Upper lobe of right lung (tissue), 1 donor: ENCODE results near the gene ADAMTS20. TPM values are rescaled to one million over a fixed set of nuclear protein-coding genes. Genes with fewer than 3 reads are reported as not detected.
A peak's percentile ranks its signal among the peaks of the same experiment; 100 is the strongest.

Experiments used
- ATAC-seq: fragments of 200-7000 bp; cut with Tn5 transposase; one replicate; pipeline ENCODE4 v1.9.1; 2020; ENCODE audit warnings: mild to moderate bottlenecking, moderate library complexity
- DNase-seq: peaks from one replicate; pipeline ENCODE4 v3.0.0-alpha.2; 2020
- H3K27ac ChIP-seq: fragments of 200-600 bp; one replicate; pipeline ENCODE4 v1.8.0; 2022
- H3K27me3 ChIP-seq: fragments of 200-600 bp; one replicate; pipeline ENCODE4 v1.8.0; 2022; ENCODE audit warnings: mild to moderate bottlenecking
- H3K36me3 ChIP-seq: fragments of 200-600 bp; one replicate; pipeline ENCODE4 v1.8.0; 2022
- H3K4me1 ChIP-seq: fragments of 200-600 bp; one replicate; pipeline ENCODE4 v1.8.0; 2022
- H3K4me3 ChIP-seq: fragments of 200-600 bp; one replicate; pipeline ENCODE4 v1.8.0; 2022; ENCODE audit warnings: mild to moderate bottlenecking
- H3K9me3 ChIP-seq: fragments of 200-600 bp; one replicate; pipeline ENCODE4 v1.8.0; 2022
- intact Hi-C: fragments of 100-400 bp; cut with DNase I; formaldehyde crosslinking; loops from one replicate; pipeline ENCODE4 v1.11.0; 2022
- total RNA-seq: library from RNA; stranded (reverse); fragmentation: NEBNext Ultra II Directional; extraction: Animal tissue kit (Norgen Biotek cat#: 25700); gene quantifications from one replicate; pipeline ENCODE4 v1.2.1, GENCODE V29; 2021
- TF ChIP-seq, protein P1 (sequence below): fragments of 200-600 bp; IDR thresholded peaks from one replicate; pipeline ENCODE4 v1.8.0; 2022; ENCODE audit warnings: antibody characterized with exemption
- donor health status: DM: no; HTN: yes; CAD: no; lungs with severe emphysema.

Gene ADAMTS20
- total RNA-seq, 1 donor from 2014 or later, result not detected

DNA sequence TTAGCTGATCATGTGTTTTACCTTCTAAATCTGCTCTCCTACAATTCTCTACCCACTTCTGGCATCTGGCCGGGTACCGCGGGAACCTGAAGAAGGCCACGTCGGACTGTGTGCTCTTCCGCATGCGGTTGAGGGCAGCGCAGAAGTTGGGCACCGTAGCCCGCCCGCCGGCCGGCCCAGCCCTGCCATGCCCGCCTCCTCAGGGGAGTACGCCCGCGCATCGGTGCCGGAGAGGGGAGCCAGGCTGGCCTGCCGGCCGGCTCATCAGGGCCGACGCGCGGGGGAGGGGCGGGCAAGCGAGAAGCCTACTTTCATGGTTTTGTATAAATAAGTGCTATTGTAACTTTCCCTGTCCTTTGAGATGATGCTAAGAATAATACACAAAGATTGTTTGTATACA is 19.9 kb upstream of the ADAMTS20 start:
- H3K4me3 ChIP-seq, result no peak overlapping the region
- H3K27ac ChIP-seq, result no peak overlapping the region
- intact Hi-C loops, result no loop called here
- no peaks in the 10 kb centered on the region for H3K9me3 ChIP-seq
- TF ChIP-seq, protein P1, sequence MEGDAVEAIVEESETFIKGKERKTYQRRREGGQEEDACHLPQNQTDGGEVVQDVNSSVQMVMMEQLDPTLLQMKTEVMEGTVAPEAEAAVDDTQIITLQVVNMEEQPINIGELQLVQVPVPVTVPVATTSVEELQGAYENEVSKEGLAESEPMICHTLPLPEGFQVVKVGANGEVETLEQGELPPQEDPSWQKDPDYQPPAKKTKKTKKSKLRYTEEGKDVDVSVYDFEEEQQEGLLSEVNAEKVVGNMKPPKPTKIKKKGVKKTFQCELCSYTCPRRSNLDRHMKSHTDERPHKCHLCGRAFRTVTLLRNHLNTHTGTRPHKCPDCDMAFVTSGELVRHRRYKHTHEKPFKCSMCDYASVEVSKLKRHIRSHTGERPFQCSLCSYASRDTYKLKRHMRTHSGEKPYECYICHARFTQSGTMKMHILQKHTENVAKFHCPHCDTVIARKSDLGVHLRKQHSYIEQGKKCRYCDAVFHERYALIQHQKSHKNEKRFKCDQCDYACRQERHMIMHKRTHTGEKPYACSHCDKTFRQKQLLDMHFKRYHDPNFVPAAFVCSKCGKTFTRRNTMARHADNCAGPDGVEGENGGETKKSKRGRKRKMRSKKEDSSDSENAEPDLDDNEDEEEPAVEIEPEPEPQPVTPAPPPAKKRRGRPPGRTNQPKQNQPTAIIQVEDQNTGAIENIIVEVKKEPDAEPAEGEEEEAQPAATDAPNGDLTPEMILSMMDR, result no peak
- ATAC-seq (no peak), DNase-seq (no peak)
- no peaks in the 10 kb centered on the region for H3K27me3 ChIP-seq
- no peaks in the 10 kb centered on the region for H3K36me3 ChIP-seq
- no peaks in the 10 kb centered on the region for H3K4me1 ChIP-seq

DNA sequence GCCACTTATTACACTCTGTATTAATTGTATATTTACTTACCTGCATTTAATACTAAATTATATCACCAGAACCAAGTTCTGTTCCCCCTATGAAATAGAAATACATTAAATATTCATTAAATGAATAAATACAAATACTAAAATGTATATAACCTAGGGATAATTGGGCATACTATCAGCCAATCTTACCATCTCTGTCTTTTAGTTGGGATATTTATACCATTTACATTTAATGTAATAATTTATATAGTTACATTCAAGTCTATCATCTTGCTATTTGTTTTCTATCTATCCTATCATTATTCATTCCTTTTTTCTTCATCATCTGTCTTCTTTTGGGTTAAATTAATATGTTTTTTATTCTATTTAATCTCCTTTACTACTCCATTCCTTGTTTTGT is 4.1 kb upstream of the ADAMTS20 start:
- H3K9me3 ChIP-seq, result peaks cover 12% of the 10 kb centered on the region
- intact Hi-C loops, result no loop called here
- TF ChIP-seq, protein P1, result no peak
- peaks cover 23% of the 10 kb centered on the region for H3K27me3 ChIP-seq
- H3K4me3 ChIP-seq, result no peak overlapping the region
- no peaks in the 10 kb centered on the region for H3K4me1 ChIP-seq
- H3K27ac ChIP-seq, result no peak overlapping the region
- H3K36me3 ChIP-seq, result no peaks in the 10 kb centered on the region
- DNase-seq (no peak), ATAC-seq (no peak)

DNA sequence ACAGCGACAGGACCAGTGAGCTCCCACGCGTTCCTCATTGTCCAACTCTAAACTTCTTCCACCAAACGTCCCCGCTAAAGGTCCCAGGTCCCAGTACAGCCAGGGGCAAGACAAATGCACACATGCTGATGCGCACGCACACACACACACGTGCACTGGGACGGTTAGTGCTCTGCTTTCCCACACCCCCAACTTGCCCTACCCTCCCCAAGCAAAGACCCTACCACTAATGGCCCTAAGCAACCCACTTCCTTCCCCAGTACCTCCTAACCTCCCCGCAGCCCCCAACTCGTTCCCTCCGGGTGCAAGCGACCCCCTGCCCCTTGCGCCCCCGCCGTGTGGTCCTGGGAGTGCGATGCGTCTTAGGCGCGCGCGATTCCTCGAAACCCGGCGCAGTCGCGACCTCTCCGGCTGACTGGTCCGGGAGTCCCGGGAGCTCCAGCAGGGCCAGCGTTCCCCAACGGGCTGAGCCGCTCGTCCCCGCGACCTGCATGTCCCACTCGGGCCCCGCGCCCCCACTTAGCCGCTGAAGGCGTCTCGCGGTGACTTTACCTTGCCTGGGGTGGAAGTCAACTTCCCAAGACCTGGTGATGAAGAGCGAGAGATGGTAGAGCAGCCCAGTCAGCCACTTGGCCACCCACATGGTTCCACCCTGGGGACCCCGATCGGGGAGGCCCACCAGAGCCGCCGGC is 578 bp downstream of the ADAMTS20 start:
- DNase-seq, result no peak
- TF ChIP-seq, protein P1, result no peak

DNA sequence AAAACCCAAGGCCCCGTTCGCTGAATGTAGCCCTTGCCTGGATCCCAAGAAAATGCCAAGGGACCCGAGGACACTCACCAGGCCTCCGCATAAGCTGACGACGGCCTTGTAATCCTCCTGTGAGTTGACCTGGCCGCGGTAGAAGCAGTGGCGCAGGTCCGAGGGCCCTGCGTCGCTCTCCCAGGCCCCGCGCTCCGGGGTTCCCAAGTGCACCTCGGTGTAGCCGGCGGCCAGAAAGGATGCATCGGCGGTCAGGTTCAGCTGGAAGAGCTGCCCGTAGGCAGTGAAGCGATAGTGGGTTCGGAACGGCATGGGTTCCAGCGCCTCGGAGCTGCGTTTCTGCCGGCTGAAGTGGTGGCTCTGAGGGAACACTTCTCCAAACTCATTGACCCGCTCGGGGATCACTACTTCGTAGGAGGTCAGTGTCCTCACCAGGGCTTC is 1.2 kb downstream of the ADAMTS20 start:
- Histone ChIP-seq H3K4me3 (no peak overlapping the region), H3K4me1 (no peaks in the 10 kb centered on the region), H3K27ac (no peak overlapping the region), H3K27me3 (peaks cover 31% of the 10 kb centered on the region), H3K9me3 (peaks cover 7% of the 10 kb centered on the region), H3K36me3 (no peaks in the 10 kb centered on the region)
- TF ChIP-seq, protein P1, result no peak
- ATAC-seq, result no peak
- no peak for DNase-seq
- intact Hi-C loops, result no loop called here

More for the DNA sequence above, 578 bp downstream of the ADAMTS20 start:
- intact Hi-C loops, result no loop called here
- peak; percentile 25 for ATAC-seq
- Histone ChIP-seq H3K27me3 (peaks cover 31% of the 10 kb centered on the region), H3K36me3 (no peaks in the 10 kb centered on the region), H3K9me3 (peaks cover 12% of the 10 kb centered on the region), H3K27ac (no peak overlapping the region), H3K4me1 (no peaks in the 10 kb centered on the region), H3K4me3 (no peak overlapping the region)

DNA sequence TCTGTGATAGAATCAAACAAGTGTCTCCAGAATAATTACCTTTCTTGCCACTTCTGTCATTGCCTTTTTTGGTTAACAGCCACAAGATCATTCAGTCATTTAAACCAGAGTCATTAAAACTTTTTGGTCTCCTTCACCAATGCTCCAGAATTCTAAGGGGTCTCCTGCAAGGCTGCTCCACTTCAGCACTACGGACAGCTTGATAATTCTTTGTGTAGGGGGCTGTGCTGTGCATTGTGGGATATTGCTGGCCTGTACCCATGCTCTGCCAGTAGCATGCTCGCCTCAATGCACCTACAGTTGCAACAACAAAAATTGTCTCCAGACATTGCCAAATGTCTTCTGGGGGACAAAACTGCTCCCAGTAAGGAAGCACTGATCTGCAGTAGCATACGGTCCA is 7.3 kb downstream of the ADAMTS20 start:
- intact Hi-C loops, result no loop called here
- H3K4me3 ChIP-seq, result no peak overlapping the region
- H3K4me1 ChIP-seq, result no peaks in the 10 kb centered on the region
- no peak overlapping the region for H3K27ac ChIP-seq
- H3K27me3 ChIP-seq, result no peaks in the 10 kb centered on the region
- TF ChIP-seq, protein P1, result no peak
- H3K9me3 ChIP-seq, result no peaks in the 10 kb centered on the region
- ATAC-seq (no peak), DNase-seq (no peak)
- no peaks in the 10 kb centered on the region for H3K36me3 ChIP-seq
